Stimulated activated CD4-positive, alpha-beta T cell treated with anti-CD3 and anti-CD28 coated beads, Interleukin-12 subunit alpha, Interleukin-12 subunit beta, amount 100 ng/mL, for 48 hours (primary cell): ENCODE measurements around the gene CBFB.

Source experiments
- DNase-seq, 3 donors: peaks; one replicate each; pipeline ENCODE4 v3.0.0-alpha.2; 2020; ENCODE audit warnings: low read depth in 2 of 3, low spot score in 1 of 3

CBFB gene

GRCh38 chr16:67016681-67017420, 12.1 kb upstream of the CBFB start:
- no peak for DNase-seq

GRCh38 chr16:67017421-67017750, 11.6 kb upstream of the CBFB start:
- DNase-seq, result no peak

- DNase-seq, result peak; percentile 85 to 95 (median 85)
Measured at GRCh38 chr16:67017810-67018488, 11.0 kb upstream of the CBFB start.

- DNase-seq, result no peak
Measured at GRCh38 chr16:67019171-67019570, 9.8 kb upstream of the CBFB start.

- no peak for DNase-seq
Measured at GRCh38 chr16:67021321-67021720, 7.6 kb upstream of the CBFB start.

- DNase-seq, result no peak
Measured at GRCh38 chr16:67022531-67023214, 6.3 kb upstream of the CBFB start.

- no peak for DNase-seq
Measured at GRCh38 chr16:67023689-67024088, 5.3 kb upstream of the CBFB start.

- no peak for DNase-seq
Measured at GRCh38 chr16:67024384-67025209, 4.4 kb upstream of the CBFB start.

- DNase-seq, result no peak
Measured at GRCh38 chr16:67025210-67025550, 3.8 kb upstream of the CBFB start.

GRCh38 chr16:67026570-67026969, 2.4 kb upstream of the CBFB start:
- DNase-seq, result no peak

GRCh38 chr16:67027046-67027445, 1.9 kb upstream of the CBFB start:
- DNase-seq, result no peak

- no peak for DNase-seq
Measured at GRCh38 chr16:67028167-67028695, 718 bp upstream of the CBFB start.

GRCh38 chr16:67029254-67030096, 526 bp downstream of the CBFB start:
- DNase-seq, result peak; percentile 35 to 56 (median 38)

- DNase-seq, result no peak
Measured at GRCh38 chr16:67030221-67030962, 1.4 kb downstream of the CBFB start.

GRCh38 chr16:67034487-67034886, 5.5 kb downstream of the CBFB start:
- DNase-seq, result no peak

- no peak for DNase-seq
Measured at GRCh38 chr16:67035364-67035763, 6.4 kb downstream of the CBFB start.

- DNase-seq, result no peak
Measured at GRCh38 chr16:67036323-67036741, 7.4 kb downstream of the CBFB start.

- DNase-seq, result no peak
Measured at GRCh38 chr16:67039260-67040020, 10.5 kb downstream of the CBFB start.

GRCh38 chr16:67040166-67040565, 11.2 kb downstream of the CBFB start:
- DNase-seq, result no peak
